Measurements from ENCODE around the gene CRELD2.

CRELD2 gene

GRCh38 chr22:49911881-49912625 lies 6.4 kb upstream of the CRELD2 start:
- DNase-seq (ENCODE audit: low read depth, low spot score), result no peak

DNA sequence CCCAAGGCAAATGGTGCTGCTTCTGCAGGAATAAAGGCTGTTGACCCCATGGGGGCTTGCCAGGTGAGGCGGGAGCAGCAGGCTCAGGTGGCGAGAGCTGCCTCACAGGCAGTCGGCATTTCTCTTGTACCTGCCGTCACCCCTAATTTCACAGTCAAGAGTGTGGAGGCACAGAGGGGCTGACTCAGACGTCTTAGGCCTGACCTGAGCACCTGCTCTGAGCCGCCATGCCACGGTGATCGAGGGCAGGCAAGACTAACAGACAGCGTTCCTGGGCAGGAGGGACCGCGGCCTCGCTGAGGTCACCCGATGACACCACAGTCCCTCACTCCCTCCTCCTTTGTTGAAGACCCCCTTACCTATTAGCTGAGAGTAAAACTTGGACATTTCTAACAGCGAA lies 5.4 kb upstream of the CRELD2 start:
- no peak for DNase-seq (ENCODE audit: low read depth, low spot score)

DNA sequence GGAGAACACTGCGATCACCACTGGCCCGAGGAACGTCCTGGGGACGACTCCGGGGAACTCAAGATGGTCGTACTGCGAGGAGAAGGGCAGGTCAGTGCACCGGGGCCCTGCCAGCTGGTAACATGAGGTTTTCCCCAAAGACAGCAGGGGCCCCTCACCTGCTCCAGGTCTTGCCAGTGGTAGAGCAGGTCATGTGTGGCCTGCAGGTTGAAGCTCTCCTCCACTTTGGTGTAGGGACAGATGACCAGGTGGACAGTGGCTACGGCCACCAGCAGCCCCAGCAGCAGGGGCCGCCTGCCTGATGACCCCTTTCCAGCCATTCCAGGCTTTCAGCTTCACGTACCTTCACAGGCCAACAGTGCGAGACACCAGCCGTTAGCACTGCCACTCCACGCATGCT lies 5.0 kb upstream of the CRELD2 start:
- no peak for DNase-seq (ENCODE audit: low read depth, low spot score)

- DNase-seq (ENCODE audit: low read depth, low spot score), result no peak
These were observed 4.2 kb upstream of the CRELD2 start for GRCh38 chr22:49914256-49914655.

DNA sequence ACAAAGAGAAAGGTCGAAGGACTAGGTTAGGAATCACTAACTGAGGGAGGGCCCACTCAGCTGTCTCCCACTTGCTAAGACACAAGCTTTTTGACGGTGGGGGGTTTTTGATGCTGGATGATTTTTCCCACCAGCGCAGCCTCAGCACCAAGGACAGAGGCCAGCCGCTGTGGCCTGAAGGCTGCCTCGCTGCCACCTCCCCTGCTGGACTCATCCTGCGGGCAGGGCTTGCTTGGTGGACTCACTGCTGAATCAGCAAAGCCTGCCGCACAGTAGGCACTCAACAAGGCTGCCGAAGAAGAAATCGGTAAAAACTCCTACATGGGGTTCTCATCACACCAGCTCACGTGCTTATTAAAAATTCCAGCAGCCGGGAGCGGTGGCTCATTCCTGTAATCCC lies 2.8 kb upstream of the CRELD2 start:
- DNase-seq (ENCODE audit: low read depth, low spot score), result no peak

- no peak for DNase-seq (ENCODE audit: low read depth, low spot score)
These were observed 1.6 kb upstream of the CRELD2 start for GRCh38 chr22:49916831-49917230.

DNA sequence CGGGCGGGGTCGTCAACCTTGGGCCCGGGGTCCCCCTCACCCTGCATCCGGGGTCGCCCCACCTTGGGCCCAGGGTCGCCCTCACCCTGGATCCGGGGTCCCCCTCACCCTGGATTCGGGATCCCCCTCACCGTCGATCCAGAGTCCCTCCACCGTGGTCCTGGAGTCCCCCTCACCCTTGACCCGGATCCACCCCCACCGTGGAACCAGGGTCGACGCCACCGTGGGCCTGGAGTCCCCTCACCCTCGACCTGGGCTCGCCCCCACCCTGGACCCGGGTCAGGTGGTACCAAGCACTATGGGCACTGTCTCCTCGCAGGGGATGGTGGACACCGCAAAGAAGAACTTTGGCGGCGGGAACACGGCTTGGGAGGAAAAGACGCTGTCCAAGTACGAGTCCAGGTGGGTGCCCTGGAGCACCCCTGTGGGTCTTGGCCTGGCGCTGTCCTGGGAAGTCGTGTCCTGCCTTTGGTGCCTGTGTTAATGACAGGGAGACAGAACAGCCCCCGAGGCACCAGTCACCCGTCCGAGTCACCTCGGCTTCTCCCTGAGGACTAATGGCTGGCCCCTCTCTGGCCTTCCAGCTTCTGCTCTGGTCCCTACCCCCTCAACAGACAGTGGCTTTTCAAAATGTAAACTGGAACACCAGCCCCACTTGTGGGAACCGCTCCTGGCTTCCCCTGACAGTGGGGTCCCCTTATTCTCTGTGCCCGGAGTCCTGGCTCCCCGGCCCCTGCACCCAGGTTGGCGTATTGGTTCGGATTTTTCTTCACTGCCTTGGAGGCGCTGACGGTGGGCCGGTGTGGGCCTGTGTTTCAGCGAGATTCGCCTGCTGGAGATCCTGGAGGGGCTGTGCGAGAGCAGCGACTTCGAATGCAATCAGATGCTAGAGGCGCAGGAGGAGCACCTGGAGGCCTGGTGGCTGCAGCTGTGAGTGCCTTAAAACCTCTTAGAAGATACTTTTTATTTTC lies 762 bp downstream of the CRELD2 start:
- no peak for DNase-seq (ENCODE audit: low read depth, low spot score)

GRCh38 chr22:49920859-49921258 lies 2.4 kb downstream of the CRELD2 start:
- DNase-seq (ENCODE audit: low read depth, low spot score), result no peak

DNA sequence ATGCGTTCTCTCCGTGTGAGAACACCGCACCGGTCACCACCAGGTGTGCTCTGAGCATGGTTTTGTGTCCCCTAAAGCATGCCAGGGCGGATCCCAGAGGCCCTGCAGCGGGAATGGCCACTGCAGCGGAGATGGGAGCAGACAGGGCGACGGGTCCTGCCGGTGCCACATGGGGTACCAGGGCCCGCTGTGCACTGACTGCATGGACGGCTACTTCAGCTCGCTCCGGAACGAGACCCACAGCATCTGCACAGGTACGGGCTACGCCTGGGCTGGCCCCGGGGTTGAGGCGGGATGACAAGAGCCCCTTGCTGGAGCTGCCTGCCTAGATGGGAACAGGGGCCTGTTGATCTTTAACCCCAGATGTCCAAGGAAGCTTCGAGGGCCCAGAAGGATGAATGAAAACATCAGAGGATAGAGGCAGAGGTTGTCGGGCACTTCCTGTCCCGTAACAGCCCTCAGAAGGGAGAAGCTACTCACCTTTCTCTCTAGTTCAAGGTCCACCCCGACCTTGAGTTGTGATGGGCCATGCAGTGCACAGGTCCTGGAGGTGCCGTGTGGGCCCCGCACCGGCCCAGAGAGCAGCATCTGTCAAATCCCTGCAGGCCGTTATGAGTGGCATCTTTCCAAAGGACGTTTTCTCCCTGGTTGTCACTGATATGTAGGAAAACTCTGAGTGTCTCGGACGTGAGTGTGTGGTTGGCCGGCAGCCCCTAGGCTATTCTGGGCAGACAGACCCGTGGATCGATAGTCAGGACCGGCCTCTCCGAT lies 3.3 kb downstream of the CRELD2 start:
- no peak for DNase-seq (ENCODE audit: low read depth, low spot score)

GRCh38 chr22:49922484-49922883 lies 4.0 kb downstream of the CRELD2 start:
- no peak for DNase-seq (ENCODE audit: low read depth, low spot score)

DNA sequence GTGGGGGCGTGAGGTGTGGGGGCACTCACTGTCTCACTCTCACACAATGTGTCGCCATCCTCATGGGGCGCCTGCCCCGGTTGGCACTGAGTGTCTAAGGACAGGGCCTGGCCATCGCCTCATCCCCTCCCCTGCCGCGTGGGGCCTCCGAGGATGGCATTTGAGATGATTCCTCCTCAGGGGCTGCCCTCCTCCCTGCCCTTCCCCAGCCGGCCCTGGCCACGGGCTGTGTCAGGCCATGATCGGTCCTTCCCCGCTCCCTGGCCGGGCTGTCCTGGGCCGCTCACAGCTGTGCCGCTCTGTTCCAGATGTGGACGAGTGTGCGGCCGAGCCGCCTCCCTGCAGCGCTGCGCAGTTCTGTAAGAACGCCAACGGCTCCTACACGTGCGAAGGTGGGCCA lies 4.5 kb downstream of the CRELD2 start:
- DNase-seq (ENCODE audit: low read depth, low spot score), result no peak

DNA sequence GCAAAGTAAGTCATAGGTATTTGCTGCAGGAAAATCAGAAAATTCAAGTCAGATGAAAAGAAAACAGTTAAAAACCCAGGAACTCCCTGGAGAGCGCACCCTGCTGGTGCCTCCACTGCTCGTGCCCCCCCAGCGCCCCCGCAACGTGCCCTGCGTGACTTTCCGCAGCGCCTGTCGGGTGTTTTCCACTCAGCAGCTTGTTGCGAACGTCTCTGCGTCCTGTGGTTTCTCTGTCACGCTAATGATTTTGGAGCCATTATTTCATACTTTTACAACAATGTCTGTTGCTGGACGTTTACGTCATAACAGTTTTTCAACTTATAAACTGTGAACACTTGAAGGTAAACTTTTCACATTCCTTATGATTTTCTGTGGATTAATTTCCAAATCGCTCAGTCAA lies 5.0 kb downstream of the CRELD2 start:
- DNase-seq (ENCODE audit: low read depth, low spot score), result no peak

GRCh38 chr22:49924113-49924833 lies 5.8 kb downstream of the CRELD2 start:
- no peak for DNase-seq (ENCODE audit: low read depth, low spot score)

DNA sequence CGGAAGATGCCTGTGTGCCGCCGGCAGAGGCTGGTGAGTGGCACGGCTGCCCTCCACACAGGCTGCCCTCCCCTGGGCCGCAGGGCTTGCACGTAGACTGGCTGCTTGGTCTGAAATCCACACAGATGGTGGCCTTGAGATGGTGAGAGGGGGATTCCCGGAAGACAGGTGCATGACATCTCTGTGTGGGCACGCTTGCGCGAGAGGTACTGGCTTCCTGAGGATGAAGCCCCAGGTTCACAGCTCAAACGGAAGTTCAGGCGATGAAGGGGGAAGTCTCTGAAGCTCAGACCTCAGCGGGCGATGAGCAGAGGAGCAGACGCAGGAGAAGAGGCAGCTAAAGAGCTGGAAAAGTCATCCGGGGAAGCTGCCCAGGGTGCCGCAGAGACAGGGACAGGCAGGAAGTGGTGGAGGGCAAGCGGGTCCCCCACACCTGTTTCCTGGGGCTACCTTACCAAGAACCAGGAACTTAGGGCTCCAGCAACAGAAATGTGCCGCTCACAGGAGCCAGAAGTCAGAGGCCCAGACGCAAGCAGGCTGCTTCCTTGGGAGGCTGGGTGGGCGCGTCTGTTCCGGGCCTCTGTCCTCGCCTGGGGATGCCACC lies 7.2 kb downstream of the CRELD2 start:
- no peak for DNase-seq (ENCODE audit: low read depth, low spot score)

- no peak for DNase-seq (ENCODE audit: low read depth, low spot score)
These were observed 8.5 kb downstream of the CRELD2 start for GRCh38 chr22:49926916-49927315.

- DNase-seq (ENCODE audit: low read depth, low spot score), result no peak
These were observed 9.2 kb downstream of the CRELD2 start for GRCh38 chr22:49927483-49928184.

- DNase-seq (ENCODE audit: low read depth, low spot score), result no peak
These were observed 9.7 kb downstream of the CRELD2 start for GRCh38 chr22:49928185-49928495.

- DNase-seq (ENCODE audit: low read depth, low spot score), result no peak
These were observed 10.2 kb downstream of the CRELD2 start for GRCh38 chr22:49928555-49929210.

GRCh38 chr22:49929211-49929979 lies 11.0 kb downstream of the CRELD2 start:
- no peak for DNase-seq (ENCODE audit: low read depth, low spot score)
